Esophagus squamous epithelium (tissue), 5 donors: Measurements from ENCODE around the gene IL17RE. TPM values are rescaled to one million over a fixed set of nuclear protein-coding genes. Genes with fewer than 3 reads are reported as not detected.

ENCODE experiments used
- DNase-seq: peaks from one replicate; lab custom pipeline; 2025; lab: John Stamatoyannopoulos, UW
- H3K27ac ChIP-seq, 4 donors: fragments of 200-600 bp; sonication (generic); one replicate each; pipeline ENCODE4 v1.5.1; 2016 to 2019; ENCODE audit warnings: mild to moderate bottlenecking in 1 of 4
- H3K27me3 ChIP-seq, 4 donors: fragments of 200-600 bp; sonication (generic); 1 replicate in 3 of 4; 2 replicates in 1 of 4; pipeline versions ENCODE4 v1.5.1 to v1.6.0; 2017 to 2021; ENCODE audit warnings: antibody characterized with exemption in 1 of 4
- H3K36me3 ChIP-seq, 3 donors: fragments of 200-600 bp; sonication (generic); one replicate each; pipeline ENCODE4 v1.5.1; 2016 to 2019
- H3K4me1 ChIP-seq, 3 donors: fragments of 200-600 bp; sonication (generic); one replicate each; pipeline ENCODE4 v1.5.1; 2017 to 2019
- H3K4me3 ChIP-seq, 4 donors: fragments of 200-600 bp; sonication (generic); 1 replicate in 3 of 4; 2 replicates in 1 of 4; pipeline ENCODE4 v1.5.1; 2016 to 2019; ENCODE audit warnings: mild to moderate bottlenecking in 2 of 4, moderate library complexity in 1 of 4
- H3K9me3 ChIP-seq, 3 donors: fragments of 200-600 bp; sonication (generic); one replicate each; pipeline ENCODE4 v1.5.1; 2016 to 2019
- CTCF ChIP-seq, 6 experiments: fragments of 450-650 bp in 4 of 6; fragments of 200-600 bp in 2 of 6; sonication (generic) in 2 of 6; IDR thresholded peaks; one replicate each; pipeline ENCODE4 v1.5.1; 2016 to 2019; ENCODE audit warnings: antibody characterized with exemption in 6 of 6, mild to moderate bottlenecking in 4 of 6, moderate library complexity in 4 of 6
- POLR2A ChIP-seq, 4 donors: fragments of 450-650 bp; IDR thresholded peaks; one replicate each; pipeline ENCODE4 v1.6.1; 2017; ENCODE audit warnings: antibody characterized with exemption in 4 of 4, mild to moderate bottlenecking in 4 of 4, moderate library complexity in 3 of 4
- WGBS, 2 donors: methylation state at CpG; one replicate each; pipeline ENCODE4 v1.1.5; 2018; 5-methylcytosine and 5-hydroxymethylcytosine counted together
- intact Hi-C: fragments of 100-400 bp; cut with DNase I; formaldehyde crosslinking; loops from one replicate; pipeline ENCODE4 v1.15.0; 2022
- total RNA-seq, 4 donors: library from RNA; depleted of rRNA; stranded (reverse); fragments of >200 nt; gene quantifications; one replicate each; pipeline ENCODE4 v1.1.0, GENCODE V29; 2016
- donor health status: DM: yes; HTN: yes; CAD: no.

The IL17RE gene
- total RNA-seq, 4 donors from 2014 or later, result 7.5 to 15.3 (median 12.1) TPM

GRCh38 chr3:9951126-9951525 is 48.5 kb downstream of the IL17RE start:
- no peak for DNase-seq
- H3K9me3 ChIP-seq, result no peaks in the 10 kb centered on the region
- 47% methylated on average over 6 of the region's 7 CpGs; no CpG with 5 or more reads in 1 of the 2 donors for WGBS, 2 donors
- peaks cover 18 to 48% (median 20%) of the 10 kb centered on the region in 3 donors for H3K4me1 ChIP-seq
- no peak overlapping the region for H3K27ac ChIP-seq
- peaks cover 0 to 3% (median 0%) of the 10 kb centered on the region in 4 donors for H3K27me3 ChIP-seq
- no peak for TF ChIP-seq POLR2A (IDR thresholded peaks at IDR 0.05)
- no peak for TF ChIP-seq CTCF (IDR thresholded peaks at IDR 0.05)
- intact Hi-C loops, result no loop called here
- no peak overlapping the region for H3K4me3 ChIP-seq
- H3K36me3 ChIP-seq, result peaks cover 0 to 18% (median 0%) of the 10 kb centered on the region in 3 donors

- peaks cover 0 to 18% (median 0%) of the 10 kb centered on the region in 3 donors for H3K36me3 ChIP-seq
- WGBS, 2 donors, result 11 to 57% methylated on average over 4 to 8 of the region's 10 CpGs
- H3K4me3 ChIP-seq, result peak overlapping the region; percentile 29 to 82 (median 46)
- intact Hi-C loops, result no loop called here
- peaks cover 18 to 44% (median 20%) of the 10 kb centered on the region in 3 donors for H3K4me1 ChIP-seq
- H3K27ac ChIP-seq, result no peak overlapping the region
- peaks cover 0 to 3% (median 0%) of the 10 kb centered on the region in 4 donors for H3K27me3 ChIP-seq
- no peaks in the 10 kb centered on the region for H3K9me3 ChIP-seq
- DNase-seq, result no peak
- no peak for TF ChIP-seq POLR2A (IDR thresholded peaks at IDR 0.05)
- TF ChIP-seq CTCF (IDR thresholded peaks at IDR 0.05), result no peak
Measured at GRCh38 chr3:9951598-9951961, 48.9 kb downstream of the IL17RE start.

GRCh38 chr3:9951962-9952805 is 49.5 kb downstream of the IL17RE start, which contains the start of gene PRRT3:
TSS of gene PRRT3 (minus strand) at chr3:9952408. CDS start at chr3:9950115, 2,293 bp downstream.
- Histone ChIP-seq H3K4me1 (peaks cover 18 to 38% (median 20%) of the 10 kb centered on the region in 3 donors), H3K36me3 (peaks cover 0 to 18% (median 0%) of the 10 kb centered on the region in 3 donors), H3K27me3 (peaks cover 0 to 3% (median 0%) of the 10 kb centered on the region in 4 donors), H3K27ac (peak within 1 kb of the TSS in 2 of 4 donors; percentile 9 to 22), H3K4me3 (peak within 1 kb of the TSS; percentile 29 to 82 (median 46)), H3K9me3 (no peaks in the 10 kb centered on the region)
- 6 to 33% methylated on average over 4 to 26 of the region's 52 CpGs for WGBS, 2 donors
- TF ChIP-seq POLR2A (IDR thresholded peaks at IDR 0.05) (no peak), CTCF (IDR thresholded peaks at IDR 0.05) (no peak)
- intact Hi-C loops, result no loop called here
- no peak for DNase-seq

- no peak for DNase-seq
- Histone ChIP-seq H3K27me3 (peaks cover 0 to 3% (median 0%) of the 10 kb centered on the region in 4 donors), H3K4me3 (no peak overlapping the region), H3K4me1 (peaks cover 13 to 27% (median 13%) of the 10 kb centered on the region in 3 donors), H3K9me3 (no peaks in the 10 kb centered on the region), H3K27ac (no peak overlapping the region), H3K36me3 (peaks cover 0 to 11% (median 0%) of the 10 kb centered on the region in 3 donors)
- intact Hi-C loops, result no loop called here
- TF ChIP-seq CTCF (IDR thresholded peaks at IDR 0.05) (no peak), POLR2A (IDR thresholded peaks at IDR 0.05) (no peak)
- WGBS, 2 donors, result 74 to 79% methylated on average over 6 to 10 of the region's 12 CpGs
Measured at GRCh38 chr3:9955067-9955502, 52.4 kb downstream of the IL17RE start.
